Central memory CD8-positive, alpha-beta T cell (primary cell): Measurements from ENCODE around the gene ACTL7B.

Source experiments
- ATAC-seq: fragments of 150-1000 bp; cut with Tn5 transposase; replicated peaks from 2 replicates; pipeline ENCODE4 v1.10.0; 2022; ENCODE audit warnings: mild to moderate bottlenecking, moderate FRiP score, moderate number of reproducible peaks; ENCODE audit not compliant: poor library complexity, severe bottlenecking; ENCODE audit errors: extremely low read depth
- DNase-seq, 2 donors: peaks; one replicate each; pipeline ENCODE4 v3.0.0; 2021; ENCODE audit warnings: low spot score in 2 of 2
- H3K27ac Mint-ChIP-seq: one replicate; pipeline ENCODE4 v1.8.0; 2022; ENCODE audit warnings: low read depth, mild to moderate bottlenecking, moderate library complexity, mixed read lengths
- H3K27me3 Mint-ChIP-seq: one replicate; pipeline ENCODE4 v1.8.0; 2022; ENCODE audit warnings: mixed read lengths
- H3K36me3 Mint-ChIP-seq: one replicate; pipeline ENCODE4 v1.8.0; 2022; ENCODE audit warnings: mild to moderate bottlenecking, moderate library complexity, mixed read lengths; ENCODE audit not compliant: insufficient read depth
- H3K4me1 Mint-ChIP-seq: one replicate; pipeline ENCODE4 v1.8.0; 2022; ENCODE audit warnings: mixed read lengths
- H3K4me3 Mint-ChIP-seq: one replicate; pipeline ENCODE4 v1.8.0; 2022; ENCODE audit warnings: mild to moderate bottlenecking, moderate library complexity, mixed read lengths
- H3K9me3 Mint-ChIP-seq: one replicate; pipeline ENCODE4 v1.8.0; 2022; ENCODE audit warnings: mixed read lengths

The ACTL7B gene

DNA sequence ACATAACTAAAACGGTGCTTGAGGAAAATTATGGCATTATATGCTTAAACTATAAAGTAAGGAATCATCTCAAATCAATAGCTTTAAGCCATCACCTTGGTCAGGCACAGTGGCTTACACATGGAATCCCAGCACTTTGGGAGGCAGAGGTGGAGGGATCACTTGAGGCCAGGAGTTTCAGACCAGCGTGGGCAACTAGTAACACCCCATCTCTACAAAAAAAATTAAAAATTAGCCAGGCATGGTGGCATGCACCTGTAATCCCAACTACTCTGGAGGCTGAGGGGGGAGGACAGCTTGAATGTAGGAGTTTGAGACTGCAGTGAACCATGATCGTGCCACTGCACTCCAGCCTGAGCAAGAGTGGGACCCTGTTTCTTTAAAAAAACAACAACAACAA, 28.9 kb upstream of the ACTL7B start:
- no peaks in the 10 kb centered on the region for H3K9me3 Mint-ChIP-seq
- no peaks in the 10 kb centered on the region for H3K27me3 Mint-ChIP-seq
- H3K27ac Mint-ChIP-seq, result no peak overlapping the region
- peaks cover 34% of the 10 kb centered on the region for H3K36me3 Mint-ChIP-seq
- ATAC-seq (no peak), DNase-seq (no peak)
- H3K4me3 Mint-ChIP-seq, result no peak overlapping the region
- peaks cover 6% of the 10 kb centered on the region for H3K4me1 Mint-ChIP-seq

DNA sequence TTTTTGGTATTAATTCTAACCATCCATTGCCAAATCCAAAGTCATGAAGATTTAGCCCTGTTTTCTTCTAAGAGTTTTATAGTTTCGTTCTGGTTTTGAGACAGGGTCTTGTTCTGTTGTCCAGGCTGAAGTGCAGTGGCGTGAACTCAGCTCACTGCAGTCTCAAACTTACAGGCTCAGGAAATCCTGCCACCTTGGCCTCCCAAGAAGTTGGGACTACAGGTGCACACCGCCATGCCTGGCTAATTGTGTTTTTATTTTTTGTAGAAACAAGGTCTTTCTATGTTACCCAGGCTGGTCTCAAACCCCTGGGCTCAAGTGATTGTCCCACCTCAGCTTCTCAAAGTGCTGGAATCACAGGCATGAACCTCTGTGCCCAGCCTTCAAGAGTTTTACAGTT, 27.3 kb upstream of the ACTL7B start:
- no peak for ATAC-seq
- Mint-ChIP-seq H3K9me3 (no peaks in the 10 kb centered on the region), H3K4me3 (no peak overlapping the region), H3K4me1 (peaks cover 6% of the 10 kb centered on the region), H3K36me3 (peaks cover 46% of the 10 kb centered on the region), H3K27ac (no peak overlapping the region), H3K27me3 (no peaks in the 10 kb centered on the region)
- DNase-seq, result no peak

DNA sequence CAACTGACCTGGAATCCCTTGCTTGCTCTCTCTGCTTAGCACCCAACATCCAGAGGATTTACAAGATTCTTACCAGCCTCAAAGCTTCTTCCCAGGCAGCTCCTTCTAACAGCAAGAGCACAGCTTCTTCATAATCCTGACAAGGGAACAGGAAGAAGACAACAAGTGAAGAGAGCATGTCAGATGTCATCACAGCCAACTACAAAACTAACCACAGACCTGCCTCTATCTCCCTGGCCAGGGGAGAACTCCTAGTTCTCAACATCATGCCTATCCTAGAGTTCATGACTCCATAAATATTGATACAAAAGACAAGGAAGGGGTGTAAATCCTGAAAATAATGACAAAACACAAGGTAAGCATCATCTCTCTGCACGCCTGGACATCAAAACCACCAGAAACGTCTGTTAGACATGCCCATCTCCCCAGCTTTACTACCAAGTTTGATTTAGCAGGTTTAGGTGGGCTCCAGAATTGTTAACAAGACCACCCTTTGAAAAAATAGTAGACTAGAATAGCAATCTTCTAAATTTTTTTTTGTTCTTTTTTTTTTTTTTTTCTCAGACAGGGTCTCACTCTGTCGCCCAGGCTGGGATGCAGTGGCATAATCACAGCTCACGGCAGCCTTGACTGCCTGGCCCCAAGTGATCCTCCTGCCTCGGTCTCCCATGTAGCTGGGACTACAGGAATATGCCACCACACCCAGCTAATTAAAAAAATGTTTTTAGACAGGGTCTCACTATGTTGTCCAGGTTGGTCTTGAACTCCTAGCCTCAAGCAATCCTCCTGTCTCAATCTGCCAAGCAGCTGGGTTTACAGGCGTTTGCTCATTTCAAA, 26.5 kb upstream of the ACTL7B start:
- peaks cover 49% of the 10 kb centered on the region for H3K36me3 Mint-ChIP-seq
- no peak for ATAC-seq
- no peak overlapping the region for H3K27ac Mint-ChIP-seq
- no peaks in the 10 kb centered on the region for H3K27me3 Mint-ChIP-seq
- no peaks in the 10 kb centered on the region for H3K9me3 Mint-ChIP-seq
- peaks cover 6% of the 10 kb centered on the region for H3K4me1 Mint-ChIP-seq
- no peak for DNase-seq
- H3K4me3 Mint-ChIP-seq, result no peak overlapping the region

DNA sequence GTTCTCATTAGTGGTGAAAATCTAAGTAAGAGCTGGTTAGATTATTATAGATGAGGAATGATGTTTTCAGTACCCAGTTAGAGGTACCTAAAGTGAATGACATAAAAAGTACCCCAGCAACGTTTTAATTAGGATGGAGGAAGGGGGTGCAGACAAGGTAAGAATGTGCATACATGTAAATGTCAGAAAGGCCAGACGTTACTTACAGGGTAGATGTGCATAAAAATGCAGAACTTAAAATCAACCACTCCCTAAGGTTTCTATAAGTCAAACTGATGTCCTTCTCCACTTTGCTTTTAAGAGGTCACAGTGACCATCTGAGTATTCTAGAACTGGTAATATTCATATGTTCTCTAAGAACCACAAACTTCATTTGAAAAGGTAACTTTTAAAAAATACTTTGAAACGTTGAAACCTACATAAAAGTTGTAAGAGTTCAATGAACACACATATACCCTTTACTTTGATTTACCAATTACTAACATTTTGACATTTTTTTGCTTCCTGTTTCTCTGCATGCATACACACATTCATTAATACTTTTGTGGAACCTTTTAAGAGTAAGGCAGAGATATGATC, 25.0 kb upstream of the ACTL7B start:
- Mint-ChIP-seq H3K4me3 (no peak overlapping the region), H3K27me3 (no peaks in the 10 kb centered on the region), H3K9me3 (no peaks in the 10 kb centered on the region), H3K36me3 (peaks cover 55% of the 10 kb centered on the region), H3K4me1 (peaks cover 6% of the 10 kb centered on the region), H3K27ac (no peak overlapping the region)
- DNase-seq (no peak), ATAC-seq (no peak)

GRCh38 chr9:108877524-108877923, 21.7 kb upstream of the ACTL7B start:
- no peak for ATAC-seq
- H3K9me3 Mint-ChIP-seq, result no peaks in the 10 kb centered on the region
- no peaks in the 10 kb centered on the region for H3K4me1 Mint-ChIP-seq
- no peak overlapping the region for H3K27ac Mint-ChIP-seq
- no peak overlapping the region for H3K4me3 Mint-ChIP-seq
- H3K36me3 Mint-ChIP-seq, result peaks cover 70% of the 10 kb centered on the region
- no peaks in the 10 kb centered on the region for H3K27me3 Mint-ChIP-seq
- DNase-seq, result no peak

DNA sequence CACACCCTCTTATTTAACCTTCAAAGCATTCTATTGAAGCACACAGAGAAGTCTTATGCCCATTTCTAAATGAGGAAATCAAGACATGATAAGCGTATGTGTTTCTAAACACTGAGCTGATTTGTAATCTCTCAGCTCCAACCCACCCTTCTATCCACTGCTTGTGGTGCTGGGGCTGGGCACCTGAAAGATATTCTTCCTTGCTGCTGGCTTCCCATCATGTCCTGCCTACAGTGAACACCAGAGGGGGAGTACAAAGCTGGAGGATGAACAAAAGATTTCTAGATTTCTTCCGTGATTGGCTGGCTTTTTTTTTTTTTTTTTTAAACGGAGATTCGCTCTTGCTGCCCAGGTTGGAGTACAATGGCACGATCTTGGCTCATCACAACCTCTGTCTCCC, 20.6 kb upstream of the ACTL7B start:
- peaks cover 73% of the 10 kb centered on the region for H3K36me3 Mint-ChIP-seq
- DNase-seq (no peak), ATAC-seq (no peak)
- H3K4me1 Mint-ChIP-seq, result no peaks in the 10 kb centered on the region
- no peak overlapping the region for H3K4me3 Mint-ChIP-seq
- no peak overlapping the region for H3K27ac Mint-ChIP-seq
- H3K27me3 Mint-ChIP-seq, result no peaks in the 10 kb centered on the region
- no peaks in the 10 kb centered on the region for H3K9me3 Mint-ChIP-seq

DNA sequence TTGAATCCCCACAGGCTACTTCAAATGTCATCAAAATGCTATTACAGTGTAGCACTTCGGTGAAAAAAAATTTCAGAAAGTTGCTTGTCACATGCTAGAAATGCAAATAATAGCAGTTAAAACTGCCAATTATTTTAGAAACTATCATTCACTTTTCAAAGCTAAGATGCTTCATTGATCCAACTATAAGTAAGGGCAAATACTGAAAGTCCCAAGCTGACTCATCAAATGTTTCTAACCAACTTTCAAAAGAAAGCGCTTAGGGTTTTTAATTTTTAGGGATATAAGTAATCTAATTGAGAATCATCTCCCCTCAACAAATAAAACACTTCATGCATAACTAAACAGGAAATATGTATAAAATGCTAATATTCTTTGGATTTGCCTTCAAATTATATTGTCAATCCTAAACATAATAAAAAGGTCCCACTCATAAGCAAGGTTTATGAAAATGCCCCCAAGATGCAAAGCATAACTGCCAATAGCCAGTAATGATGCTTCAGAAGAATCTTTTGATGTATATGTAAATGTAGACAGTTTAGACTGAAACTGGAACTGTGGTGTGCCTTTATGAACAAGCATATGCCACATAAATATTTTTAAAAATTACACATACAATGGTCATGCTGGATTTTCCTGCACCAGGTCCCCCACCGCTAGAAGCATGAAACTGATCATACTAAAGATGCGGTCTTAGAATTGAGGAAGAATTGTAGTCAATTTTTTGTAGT, 18.4 kb upstream of the ACTL7B start:
- no peak for ATAC-seq

GRCh38 chr9:108869092-108869725, 13.4 kb upstream of the ACTL7B start:
- no peak overlapping the region for H3K27ac Mint-ChIP-seq
- ATAC-seq (no peak), DNase-seq (no peak)
- no peaks in the 10 kb centered on the region for H3K4me1 Mint-ChIP-seq
- H3K27me3 Mint-ChIP-seq, result no peaks in the 10 kb centered on the region
- peaks cover 37% of the 10 kb centered on the region for H3K36me3 Mint-ChIP-seq
- no peaks in the 10 kb centered on the region for H3K9me3 Mint-ChIP-seq
- H3K4me3 Mint-ChIP-seq, result no peak overlapping the region

More for the DNA sequence above, 18.4 kb upstream of the ACTL7B start:
- Mint-ChIP-seq H3K4me3 (no peak overlapping the region), H3K27me3 (no peaks in the 10 kb centered on the region), H3K27ac (no peak overlapping the region), H3K9me3 (no peaks in the 10 kb centered on the region), H3K4me1 (no peaks in the 10 kb centered on the region), H3K36me3 (peaks cover 68% of the 10 kb centered on the region)
- DNase-seq, result no peak

GRCh38 chr9:108867829-108868228, 12.0 kb upstream of the ACTL7B start:
- Mint-ChIP-seq H3K4me3 (no peak overlapping the region), H3K4me1 (no peaks in the 10 kb centered on the region)
- ATAC-seq, result no peak

DNA sequence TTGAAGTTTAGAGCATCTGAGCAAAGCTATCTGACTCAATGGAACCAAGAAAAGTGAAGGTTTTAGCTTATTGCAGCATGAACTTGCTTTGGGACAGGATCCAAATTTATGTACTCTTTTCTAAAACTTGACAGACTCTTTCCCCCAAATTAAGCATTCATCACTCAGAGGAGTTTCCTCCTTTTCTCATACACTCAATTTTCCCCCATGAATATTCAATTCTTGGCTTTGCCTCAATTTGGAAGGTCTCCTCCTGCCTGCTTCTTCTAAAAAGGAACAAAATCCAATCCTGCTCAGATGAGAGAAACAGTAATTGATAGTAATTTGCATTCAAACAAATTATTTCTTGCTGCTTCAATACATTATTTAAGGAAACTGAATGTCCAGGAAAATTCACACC, 11.3 kb upstream of the ACTL7B start:
- no peaks in the 10 kb centered on the region for H3K4me1 Mint-ChIP-seq
- H3K27me3 Mint-ChIP-seq, result no peaks in the 10 kb centered on the region
- ATAC-seq (no peak), DNase-seq (no peak)
- H3K27ac Mint-ChIP-seq, result no peak overlapping the region
- no peaks in the 10 kb centered on the region for H3K9me3 Mint-ChIP-seq
- no peak overlapping the region for H3K4me3 Mint-ChIP-seq
- peaks cover 29% of the 10 kb centered on the region for H3K36me3 Mint-ChIP-seq

More at GRCh38 chr9:108867829-108868228, 12.0 kb upstream of the ACTL7B start:
- Mint-ChIP-seq H3K27me3 (no peaks in the 10 kb centered on the region), H3K9me3 (no peaks in the 10 kb centered on the region), H3K27ac (no peak overlapping the region), H3K36me3 (peaks cover 32% of the 10 kb centered on the region)
- no peak for DNase-seq

GRCh38 chr9:108866001-108866420, 10.2 kb upstream of the ACTL7B start:
- Mint-ChIP-seq H3K4me3 (no peak overlapping the region), H3K27me3 (no peaks in the 10 kb centered on the region), H3K4me1 (no peaks in the 10 kb centered on the region), H3K36me3 (peaks cover 22% of the 10 kb centered on the region), H3K27ac (no peak overlapping the region), H3K9me3 (no peaks in the 10 kb centered on the region)
- ATAC-seq, result no peak
- no peak for DNase-seq

DNA sequence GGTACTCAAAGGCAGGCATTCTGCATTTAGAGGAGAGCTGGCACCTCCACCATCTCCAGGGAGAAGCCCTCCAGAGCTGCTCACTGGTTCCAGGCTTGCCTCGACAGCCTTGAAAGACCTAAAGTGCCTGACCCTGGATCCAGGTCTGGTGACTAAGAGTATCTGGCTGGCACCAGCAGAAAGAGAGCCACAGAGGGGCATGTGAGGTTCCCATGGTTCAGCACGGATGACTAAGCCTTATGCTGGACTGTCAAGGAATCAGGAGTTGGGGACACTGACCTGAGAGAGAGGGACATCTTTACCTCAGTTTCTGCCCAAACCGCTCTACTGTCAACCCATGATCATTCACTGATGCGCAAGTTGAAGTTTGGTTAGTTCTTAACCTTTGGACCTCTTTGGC, 9.3 kb upstream of the ACTL7B start:
- no peak for ATAC-seq
- Mint-ChIP-seq H3K4me1 (no peaks in the 10 kb centered on the region), H3K4me3 (no peak overlapping the region), H3K36me3 (peaks cover 16% of the 10 kb centered on the region), H3K27ac (no peak overlapping the region), H3K9me3 (no peaks in the 10 kb centered on the region), H3K27me3 (no peaks in the 10 kb centered on the region)
- DNase-seq, result no peak
